ENCODE measurements around the gene RNU1-1. TPM values are rescaled to one million over a fixed set of nuclear protein-coding genes. Genes with fewer than 3 reads are reported as not detected.
"Not testable (repeated sequence)": the region's sequence is repeated elsewhere in the genome, so short reads cannot be mapped to it uniquely, and the experiment has no call there.

Gene RNU1-1
- under 1 TPM; under 0.01 TPM for total RNA-seq

- H3K36me3 ChIP-seq, H3K4me1 ChIP-seq, H3K9me3 ChIP-seq: not testable (repeated sequence)
- DNase-seq (ENCODE audit: low spot score in 2 of 2) = peak in 1 of 2 donors; percentile 63
- peak in 1 of 2 donors; percentile 52 for TF ChIP-seq EP300 (IDR thresholded peaks at IDR 0.05)
- Histone ChIP-seq H3K4me3 (peak within 1 kb of the TSS in 3 of 4 donors; percentile 17 to 35 (median 27)), H3K27ac (peak within 1 kb of the TSS in 3 of 4 donors; percentile 74 to 87 (median 83)), H3K27me3 (peaks cover 0 to 11% of the 10 kb centered on the region in 2 donors)
- 1 to 2% methylated on average over 15 to 34 of the region's 40 CpGs for WGBS, 2 donors
Measured at GRCh38 chr1:16514107-16515055, at the start of gene RNU1-1. RNU1-1 (minus strand) TSS chr1:16514285.

GRCh38 chr1:16561035-16561434 lies 47.0 kb upstream of the RNU1-1 start:
- H3K9me3 ChIP-seq; H3K27me3 ChIP-seq; DNase-seq (ENCODE audit: low spot score in 2 of 2); H3K36me3 ChIP-seq; H3K4me3 ChIP-seq; H3K4me1 ChIP-seq; H3K27ac ChIP-seq: not testable (repeated sequence)
- 64 to 66% methylated on average over 4 of the region's 4 CpGs for WGBS, 2 donors

- WGBS, 2 donors = 64 to 82% methylated on average over 5 of the region's 6 CpGs
- H3K27me3 ChIP-seq; H3K4me3 ChIP-seq; H3K36me3 ChIP-seq; H3K27ac ChIP-seq; H3K9me3 ChIP-seq; H3K4me1 ChIP-seq; DNase-seq (ENCODE audit: low spot score in 2 of 2): not testable (repeated sequence)
Measured at GRCh38 chr1:16560498-16560897, 46.4 kb upstream of the RNU1-1 start.

GRCh38 chr1:16559688-16560087 lies 45.6 kb upstream of the RNU1-1 start:
- no CpG with 5 or more reads among the region's 5 CpGs for WGBS, 2 donors
- DNase-seq (ENCODE audit: low spot score in 2 of 2); H3K4me3 ChIP-seq; H3K27ac ChIP-seq; H3K27me3 ChIP-seq; H3K4me1 ChIP-seq; H3K9me3 ChIP-seq; H3K36me3 ChIP-seq: not testable (repeated sequence)

GRCh38 chr1:16557034-16557433 lies 42.9 kb upstream of the RNU1-1 start:
- 91% methylated on average over 3 of the region's 3 CpGs; no CpG with 5 or more reads in 1 of the 2 donors for WGBS, 2 donors
- not testable (repeated sequence) for H3K4me3 ChIP-seq; H3K27ac ChIP-seq; H3K27me3 ChIP-seq; H3K9me3 ChIP-seq; H3K4me1 ChIP-seq; H3K36me3 ChIP-seq; DNase-seq (ENCODE audit: low spot score in 2 of 2)

- H3K4me1 ChIP-seq; DNase-seq (ENCODE audit: low spot score in 2 of 2): not testable (repeated sequence)
- WGBS, 2 donors = 88 to 92% methylated on average over 9 of the region's 11 CpGs
Measured at GRCh38 chr1:16553244-16553643, 39.2 kb upstream of the RNU1-1 start.

GRCh38 chr1:16550212-16550918 lies 36.3 kb upstream of the RNU1-1 start:
- not testable (repeated sequence) for DNase-seq (ENCODE audit: low spot score in 2 of 2); H3K9me3 ChIP-seq; H3K4me1 ChIP-seq; H3K36me3 ChIP-seq; H3K4me3 ChIP-seq; H3K27ac ChIP-seq
- H3K27me3 ChIP-seq = peaks cover 0 to 18% of the 10 kb centered on the region in 2 donors
- WGBS, 2 donors = 67 to 88% methylated on average over 1 of the region's 1 CpG

More at GRCh38 chr1:16553244-16553643, 39.2 kb upstream of the RNU1-1 start:
- not testable (repeated sequence) for H3K36me3 ChIP-seq, H3K27ac ChIP-seq, H3K27me3 ChIP-seq, H3K9me3 ChIP-seq, H3K4me3 ChIP-seq

- not testable (repeated sequence) for H3K4me3 ChIP-seq; H3K36me3 ChIP-seq; DNase-seq (ENCODE audit: low spot score in 2 of 2); H3K4me1 ChIP-seq; H3K27ac ChIP-seq; H3K9me3 ChIP-seq
- H3K27me3 ChIP-seq = peaks cover 0 to 22% of the 10 kb centered on the region in 2 donors
- WGBS, 2 donors = 65 to 75% methylated on average over 1 of the region's 1 CpG
Measured at GRCh38 chr1:16549545-16549944, 35.5 kb upstream of the RNU1-1 start.

- H3K9me3 ChIP-seq; DNase-seq (ENCODE audit: low spot score in 2 of 2); H3K4me1 ChIP-seq; H3K36me3 ChIP-seq; H3K4me3 ChIP-seq; H3K27ac ChIP-seq: not testable (repeated sequence)
- H3K27me3 ChIP-seq = peaks cover 0 to 22% of the 10 kb centered on the region in 2 donors
- WGBS, 2 donors = 35 to 75% methylated on average over 2 to 24 of the region's 41 CpGs
Measured at GRCh38 chr1:16547502-16548241, 33.6 kb upstream of the RNU1-1 start.

- not testable (repeated sequence) for H3K36me3 ChIP-seq; H3K4me3 ChIP-seq; H3K27ac ChIP-seq; DNase-seq (ENCODE audit: low spot score in 2 of 2); H3K9me3 ChIP-seq; H3K4me1 ChIP-seq
- H3K27me3 ChIP-seq = peaks cover 0 to 22% of the 10 kb centered on the region in 2 donors
- WGBS, 2 donors = 32 to 46% methylated on average over 10 to 12 of the region's 16 CpGs
Measured at GRCh38 chr1:16545682-16546095, 31.6 kb upstream of the RNU1-1 start.

GRCh38 chr1:16540421-16540893 lies 26.4 kb upstream of the RNU1-1 start:
- H3K27ac ChIP-seq; H3K4me1 ChIP-seq; H3K9me3 ChIP-seq; H3K36me3 ChIP-seq; H3K4me3 ChIP-seq; DNase-seq (ENCODE audit: low spot score in 2 of 2): not testable (repeated sequence)
- H3K27me3 ChIP-seq = peaks cover 0 to 12% of the 10 kb centered on the region in 2 donors
- 15% methylated on average over 2 of the region's 2 CpGs; no CpG with 5 or more reads in 1 of the 2 donors for WGBS, 2 donors

GRCh38 chr1:16537528-16537927 lies 23.4 kb upstream of the RNU1-1 start:
- not testable (repeated sequence) for H3K27ac ChIP-seq; H3K4me1 ChIP-seq; H3K4me3 ChIP-seq; DNase-seq (ENCODE audit: low spot score in 2 of 2); H3K36me3 ChIP-seq; H3K9me3 ChIP-seq
- H3K27me3 ChIP-seq = peaks cover 0 to 22% of the 10 kb centered on the region in 2 donors
- WGBS, 2 donors = 69 to 87% methylated on average over 5 to 6 of the region's 6 CpGs
